Fibroblast of skin of right biceps (primary cell): ENCODE measurements around the gene MTTP.

Experiments
- DNase-seq: peaks from one replicate; pipeline ENCODE4 v3.0.0-alpha.2; 2013

MTTP gene

DNA sequence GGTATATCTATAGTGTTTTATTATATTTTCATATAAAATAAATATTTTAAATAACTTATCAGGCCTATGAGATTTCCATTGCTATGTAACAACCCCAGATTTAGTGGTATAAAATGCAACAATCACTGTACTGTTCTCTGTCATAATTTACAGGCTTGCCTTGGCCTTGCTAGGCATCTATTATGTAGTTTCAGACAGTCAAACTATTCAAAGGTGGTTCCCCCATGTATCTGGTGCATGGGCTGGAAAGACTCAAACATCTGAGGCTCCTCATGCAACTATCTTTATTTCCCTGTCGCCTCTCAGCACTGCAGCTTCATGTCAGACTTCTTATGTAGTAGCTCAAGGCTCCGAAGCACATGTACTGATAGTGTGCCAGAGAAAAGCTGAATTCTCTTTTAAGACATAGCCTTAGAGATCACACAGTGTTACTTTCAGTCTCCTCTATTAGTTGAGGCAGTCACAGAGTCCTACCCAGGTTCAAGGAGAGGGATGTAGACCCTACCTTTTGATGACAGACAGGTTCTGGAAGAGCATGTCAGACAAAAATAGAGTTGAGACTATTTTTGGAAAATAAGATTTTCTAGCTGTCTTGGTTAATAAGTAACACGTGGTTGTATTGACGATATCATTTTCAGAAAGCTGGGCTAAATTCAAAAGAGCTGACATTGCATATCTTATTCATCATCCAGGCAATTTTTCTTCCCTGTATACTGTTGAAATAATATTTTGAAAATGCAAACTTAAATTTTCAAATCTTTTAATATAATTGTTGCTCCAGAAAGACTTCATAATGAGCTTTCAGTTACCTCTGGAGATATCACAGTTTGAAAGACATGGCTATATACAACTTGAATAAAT is 19.4 kb downstream of the MTTP start:
- no peak for DNase-seq

DNA sequence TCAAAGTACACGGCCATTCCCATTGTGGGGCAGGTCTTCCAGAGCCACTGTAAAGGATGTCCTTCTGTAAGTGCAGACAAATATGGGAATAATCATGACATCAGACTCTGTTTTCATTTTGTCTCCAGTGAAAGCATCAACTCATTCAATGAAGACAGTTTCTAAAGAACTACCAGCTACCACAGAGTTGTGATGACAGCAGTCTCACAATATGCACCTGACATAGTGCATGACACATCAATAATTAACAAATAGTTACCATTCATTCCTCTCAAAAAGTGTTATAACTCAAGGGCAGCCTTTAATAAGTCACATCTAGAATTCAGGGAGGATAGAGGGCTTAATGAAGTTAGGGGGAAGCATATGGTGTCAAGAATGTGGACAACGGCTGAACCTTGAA is 20.2 kb downstream of the MTTP start:
- DNase-seq = no peak

DNA sequence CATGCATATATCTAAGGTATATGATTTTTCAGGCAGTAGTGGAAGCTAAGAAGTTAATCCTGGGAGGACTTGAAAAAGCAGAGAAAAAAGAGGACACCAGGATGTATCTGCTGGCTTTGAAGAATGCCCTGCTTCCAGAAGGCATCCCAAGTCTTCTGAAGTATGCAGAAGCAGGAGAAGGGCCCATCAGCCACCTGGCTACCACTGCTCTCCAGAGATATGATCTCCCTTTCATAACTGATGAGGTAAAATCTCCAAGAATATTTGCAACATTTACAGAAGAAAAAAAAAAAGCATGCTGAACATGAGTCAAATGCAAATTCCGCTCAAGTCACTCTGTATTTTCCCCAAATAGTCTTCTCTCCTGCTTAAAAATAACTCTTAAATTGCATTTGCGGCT is 32.1 kb downstream of the MTTP start:
- no peak for DNase-seq

DNA sequence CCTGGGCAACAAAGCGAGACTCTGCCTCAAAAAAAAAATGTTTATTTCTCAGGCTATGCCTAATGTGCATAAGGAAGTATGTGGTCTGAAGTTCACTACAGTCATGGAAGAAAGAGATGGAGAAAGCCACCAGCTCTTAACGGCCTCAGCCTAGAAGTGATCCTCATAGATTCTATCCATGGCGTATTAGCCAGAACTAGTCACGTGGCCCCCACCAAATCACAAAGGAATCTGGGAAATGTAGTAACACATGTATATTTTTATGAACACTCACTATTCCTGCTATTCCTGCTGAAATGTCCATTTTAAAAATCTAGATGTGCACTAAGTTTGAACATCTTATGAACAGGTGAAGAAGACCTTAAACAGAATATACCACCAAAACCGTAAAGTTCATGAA is 33.8 kb downstream of the MTTP start:
- DNase-seq = no peak

DNA sequence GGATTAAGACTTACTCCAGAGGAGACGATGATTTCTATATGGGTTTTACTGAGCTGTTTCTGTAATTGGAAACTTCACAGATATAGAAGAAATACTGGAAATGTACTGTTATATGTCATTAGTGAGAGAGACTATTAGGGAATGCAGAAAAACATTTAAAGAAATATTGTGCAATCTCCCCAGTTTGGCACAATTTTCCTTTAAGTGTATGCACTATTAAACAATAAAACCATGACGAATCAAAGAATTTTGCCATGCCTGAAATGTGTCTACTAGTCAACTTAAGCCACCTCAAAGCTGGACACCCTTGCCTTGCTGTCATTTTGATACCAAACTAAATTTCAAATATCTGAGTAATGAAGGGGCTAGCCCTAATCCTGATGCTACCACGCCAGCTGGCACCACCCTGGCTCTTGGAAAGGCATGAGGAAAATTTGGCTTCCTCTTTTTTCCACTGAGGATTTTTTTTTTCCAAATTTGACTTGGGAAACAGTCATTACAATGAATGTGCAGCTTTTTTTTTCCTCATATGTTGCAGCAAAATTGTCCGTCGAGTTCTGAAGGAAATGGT is 36.1 kb downstream of the MTTP start:
- no peak for DNase-seq

DNA sequence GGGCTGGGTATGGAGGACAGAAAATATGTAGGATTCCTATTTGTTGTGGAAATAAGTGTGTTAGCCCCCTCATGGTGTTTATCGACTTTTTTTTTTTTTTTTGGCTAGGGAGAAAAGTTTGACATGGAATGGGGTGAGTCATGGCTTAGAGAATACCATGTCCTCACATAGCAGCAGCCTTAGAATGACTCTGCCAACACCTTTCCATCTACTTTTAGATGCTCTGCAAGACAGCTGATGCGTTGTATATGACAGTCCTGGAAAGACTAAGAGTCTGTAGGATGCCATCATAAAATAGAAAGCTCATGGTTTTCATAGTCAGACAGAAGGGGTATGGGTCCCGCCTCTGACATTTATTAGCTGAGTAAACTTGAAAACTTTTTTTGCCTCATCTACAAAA is 37.7 kb downstream of the MTTP start:
- no peak for DNase-seq

DNA sequence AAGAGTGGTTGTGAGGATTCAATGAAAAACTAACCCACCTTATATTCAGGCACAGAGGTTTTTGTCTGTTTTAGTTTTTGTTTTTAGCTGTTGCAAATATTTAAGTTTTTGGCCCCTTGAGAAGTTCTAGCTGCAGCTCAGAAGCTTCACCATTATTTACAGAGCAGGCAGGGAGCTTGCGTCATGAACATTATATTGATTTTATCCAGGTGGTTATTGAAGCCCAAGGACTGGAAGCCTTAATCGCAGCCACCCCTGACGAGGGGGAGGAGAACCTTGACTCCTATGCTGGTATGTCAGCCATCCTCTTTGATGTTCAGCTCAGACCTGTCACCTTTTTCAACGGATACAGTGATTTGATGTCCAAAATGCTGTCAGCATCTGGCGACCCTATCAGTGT is 38.1 kb downstream of the MTTP start:
- no peak for DNase-seq

DNA sequence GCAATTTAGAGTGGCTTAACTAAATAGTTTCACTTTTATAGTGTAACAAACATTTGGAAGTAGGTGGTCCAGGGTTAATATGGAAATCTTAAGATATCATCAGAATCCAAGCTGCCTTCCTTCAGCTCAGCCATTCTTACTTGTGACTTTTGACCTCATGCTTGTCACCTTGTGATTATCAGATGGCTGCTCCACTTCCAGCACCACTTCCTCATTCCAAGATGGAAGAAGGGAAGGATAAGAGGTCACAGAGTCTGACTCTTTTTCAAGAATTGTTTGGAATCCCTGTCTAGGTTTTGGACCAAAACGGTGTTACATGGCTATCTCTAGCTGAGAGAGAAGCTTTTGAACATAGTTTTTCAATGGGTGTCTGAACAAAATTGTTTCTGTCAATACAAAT is 39.9 kb downstream of the MTTP start:
- no peak for DNase-seq

DNA sequence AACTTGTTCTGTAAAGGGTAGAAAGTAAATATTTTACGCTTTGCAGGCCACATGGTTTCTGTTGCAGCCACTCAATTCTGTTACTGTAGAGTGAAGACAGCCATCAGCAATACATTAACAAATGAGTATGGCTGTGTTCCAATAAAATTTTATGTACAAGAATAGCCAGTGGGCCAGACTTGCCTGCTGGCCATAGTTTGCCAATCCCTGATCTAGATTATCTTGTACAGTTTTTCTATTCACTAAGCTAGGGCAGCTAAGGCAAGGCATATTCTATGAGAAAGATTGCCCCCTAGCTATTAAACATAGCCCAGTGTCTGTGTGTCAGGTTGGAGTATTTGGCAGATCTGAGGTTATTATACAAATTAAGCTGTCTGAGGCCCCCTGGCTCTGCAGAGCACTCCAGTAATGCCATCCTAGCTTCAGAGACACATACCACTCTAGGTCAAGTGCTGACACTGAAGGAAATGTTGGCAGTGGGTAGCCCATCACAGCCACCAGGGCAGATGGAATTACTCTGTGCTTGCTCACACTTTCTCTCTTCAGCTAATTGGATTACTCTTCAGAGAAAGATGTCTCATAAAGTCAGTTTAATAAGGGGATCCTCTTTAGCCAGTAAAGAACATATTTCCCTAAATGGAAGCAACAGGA is 40.7 kb downstream of the MTTP start:
- DNase-seq = no peak

DNA sequence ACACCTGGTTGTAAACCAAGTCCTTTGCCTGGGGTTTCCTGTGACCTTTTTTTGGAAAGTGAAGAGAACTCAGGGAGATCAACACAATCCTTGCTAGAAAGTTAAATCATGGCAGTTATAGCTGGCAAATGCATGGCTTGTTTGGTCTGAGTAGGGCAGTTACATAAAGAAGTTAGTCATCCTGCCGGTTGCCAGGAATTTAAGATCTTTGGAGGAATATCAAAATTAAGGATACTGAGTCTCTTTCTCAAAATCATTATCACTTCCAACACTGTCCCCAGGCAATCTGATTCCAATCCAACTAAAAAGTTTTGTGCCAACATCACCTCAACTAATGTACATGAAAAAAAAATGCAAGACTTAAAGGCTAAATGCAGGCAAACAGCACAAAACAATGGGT is 42.8 kb downstream of the MTTP start:
- no peak for DNase-seq

DNA sequence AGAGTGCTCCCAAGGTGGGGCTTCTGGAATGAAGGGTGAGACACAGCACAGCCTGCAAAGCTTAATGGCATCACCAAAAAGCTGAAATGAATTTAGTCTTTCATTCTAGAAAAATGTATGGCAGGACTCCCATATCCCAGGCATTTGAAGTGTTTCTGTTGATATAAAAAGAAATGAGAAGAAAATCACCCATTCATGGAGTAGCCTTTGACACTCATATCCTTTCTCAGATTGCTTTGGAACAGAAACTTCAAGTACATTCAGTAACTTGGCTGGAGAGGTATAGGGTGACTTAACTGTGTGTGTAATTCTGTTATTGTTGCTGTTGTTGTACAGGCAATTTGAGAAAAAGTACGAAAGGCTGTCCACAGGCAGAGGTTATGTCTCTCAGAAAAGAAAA is 47.7 kb downstream of the MTTP start:
- no peak for DNase-seq

DNA sequence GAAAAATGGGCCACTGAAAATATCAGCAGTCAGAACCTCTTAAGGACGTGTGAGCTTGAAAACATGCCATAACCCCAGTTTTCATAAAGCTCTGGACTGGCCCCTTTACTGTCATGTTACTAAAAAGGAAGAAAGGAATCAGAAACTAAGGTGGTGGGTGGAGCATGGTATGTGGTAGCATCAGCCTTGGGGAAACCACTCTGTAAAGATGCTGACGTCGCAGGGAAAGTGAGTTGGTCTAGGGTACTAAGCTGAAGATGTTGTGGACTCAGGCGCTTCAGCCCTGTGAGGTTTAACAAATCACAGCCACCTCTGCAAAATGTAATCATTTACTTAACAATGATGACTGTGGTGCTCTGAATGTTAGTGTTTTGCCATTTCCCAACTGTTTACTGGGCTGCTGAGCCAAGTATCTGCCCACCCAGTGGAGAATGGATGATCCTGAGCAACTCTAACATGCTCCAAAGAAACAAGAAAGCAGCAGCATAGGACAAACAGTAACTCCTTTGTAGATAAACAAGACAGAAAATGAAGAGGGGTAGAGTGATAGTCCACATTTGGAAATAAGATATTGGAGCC is 49.6 kb downstream of the MTTP start:
- no peak for DNase-seq

DNA sequence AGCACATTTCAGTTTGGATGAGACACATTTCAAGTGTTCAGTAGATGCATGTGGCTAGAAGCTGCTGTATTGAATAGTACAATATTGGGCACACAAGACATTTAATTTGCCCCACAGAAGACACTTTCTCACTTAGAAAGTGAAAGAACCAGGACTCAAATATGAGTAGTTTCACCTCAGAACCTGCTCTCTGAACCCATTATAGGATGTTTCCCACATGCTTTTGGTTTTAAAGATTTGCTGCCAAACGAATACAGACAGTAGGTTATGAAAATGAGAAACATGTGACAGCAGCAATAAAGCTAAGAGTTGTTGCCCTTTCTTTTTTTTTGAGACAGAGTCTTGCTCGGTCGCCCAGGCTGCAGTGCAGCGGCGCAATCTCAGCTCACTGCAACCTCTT is 50.7 kb downstream of the MTTP start:
- no peak for DNase-seq

DNA sequence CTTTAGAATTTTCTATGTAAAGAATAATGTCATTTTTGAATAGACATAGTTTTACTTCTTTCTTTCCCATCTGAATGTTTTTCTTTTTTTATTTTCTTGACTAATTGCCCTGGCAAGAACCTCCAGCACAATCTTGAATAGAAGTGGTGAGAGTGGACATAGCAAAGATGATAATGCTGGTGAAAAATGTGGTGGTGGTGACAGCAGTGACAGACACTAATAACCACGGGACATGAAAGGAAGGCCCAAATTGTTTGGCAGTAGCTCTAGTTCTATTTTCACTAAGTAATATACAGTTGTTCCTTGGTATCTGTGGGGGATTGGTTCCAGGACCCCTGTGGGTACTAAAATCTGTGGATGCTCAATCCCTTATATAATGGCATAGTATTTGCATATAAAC is 53.4 kb downstream of the MTTP start:
- DNase-seq = no peak

DNA sequence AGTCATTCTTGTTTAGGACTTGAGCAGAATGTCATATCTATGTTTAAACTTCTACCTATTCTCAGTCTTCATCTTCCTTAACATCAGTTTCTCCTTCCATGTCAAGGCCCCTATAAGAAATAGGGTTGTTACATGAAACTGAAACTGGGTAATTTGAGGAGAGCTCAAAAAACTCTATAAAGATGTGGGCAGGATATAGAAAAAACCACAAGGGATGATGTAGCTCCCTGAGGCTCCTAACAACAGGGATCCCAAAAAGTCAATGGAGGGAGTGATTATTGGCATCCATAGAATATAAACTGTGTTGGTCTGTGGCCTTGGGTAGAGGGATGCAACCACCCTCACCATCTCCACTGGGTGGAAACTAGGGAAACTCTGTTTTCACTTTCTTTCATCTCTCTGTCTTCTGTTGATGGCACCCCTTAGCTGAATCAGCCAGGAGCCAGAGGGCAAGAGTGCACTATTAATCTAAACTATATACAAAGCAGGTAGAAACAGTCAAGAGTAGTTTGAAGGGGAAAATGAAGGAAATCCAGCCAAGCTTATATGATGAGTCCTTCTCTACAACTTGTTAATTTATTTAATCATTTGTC is 55.4 kb downstream of the MTTP start:
- no peak for DNase-seq

DNA sequence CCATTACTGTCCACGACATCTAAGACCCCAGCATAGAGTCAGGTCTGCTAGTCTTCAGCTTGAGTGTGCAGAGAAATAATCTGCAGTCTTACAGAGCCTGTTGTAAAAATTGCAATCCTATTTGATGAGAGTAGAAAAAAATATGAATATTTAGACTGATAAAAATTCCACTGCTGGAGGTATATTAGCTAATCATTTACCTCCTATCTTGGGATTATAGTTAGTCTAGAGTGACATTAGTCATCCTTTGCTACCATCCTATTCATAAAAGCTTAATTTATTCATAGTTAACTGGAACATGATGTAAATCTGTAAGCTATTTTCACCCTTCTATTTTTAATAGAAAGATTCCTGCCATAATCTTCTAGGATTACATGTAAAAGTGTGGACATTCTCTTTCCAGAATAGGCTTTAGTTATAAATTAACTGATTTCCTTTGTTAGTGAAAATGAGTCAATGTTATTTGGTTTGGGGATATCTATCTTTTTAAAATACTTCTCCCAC is 56.3 kb downstream of the MTTP start:
- DNase-seq = no peak

DNA sequence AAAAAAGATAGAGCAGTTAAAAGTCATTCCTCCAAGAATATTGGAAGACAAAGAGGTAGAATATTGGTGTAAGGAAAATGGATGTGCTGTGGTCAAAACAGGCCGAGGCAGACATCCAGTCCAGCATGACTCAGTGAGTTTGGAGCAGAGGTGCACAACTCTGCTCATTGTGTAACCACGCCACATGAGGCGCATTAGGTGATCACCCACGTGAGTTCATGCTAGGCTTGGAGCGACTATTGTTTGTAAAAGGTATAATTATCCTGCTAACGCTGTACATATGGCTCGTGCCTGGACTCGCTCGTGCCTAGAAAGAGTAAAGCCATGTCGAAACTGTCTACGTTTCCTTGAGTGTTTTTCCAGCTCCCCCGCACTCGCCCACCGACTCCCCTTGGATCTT is 59.1 kb downstream of the MTTP start:
- DNase-seq = no peak

DNA sequence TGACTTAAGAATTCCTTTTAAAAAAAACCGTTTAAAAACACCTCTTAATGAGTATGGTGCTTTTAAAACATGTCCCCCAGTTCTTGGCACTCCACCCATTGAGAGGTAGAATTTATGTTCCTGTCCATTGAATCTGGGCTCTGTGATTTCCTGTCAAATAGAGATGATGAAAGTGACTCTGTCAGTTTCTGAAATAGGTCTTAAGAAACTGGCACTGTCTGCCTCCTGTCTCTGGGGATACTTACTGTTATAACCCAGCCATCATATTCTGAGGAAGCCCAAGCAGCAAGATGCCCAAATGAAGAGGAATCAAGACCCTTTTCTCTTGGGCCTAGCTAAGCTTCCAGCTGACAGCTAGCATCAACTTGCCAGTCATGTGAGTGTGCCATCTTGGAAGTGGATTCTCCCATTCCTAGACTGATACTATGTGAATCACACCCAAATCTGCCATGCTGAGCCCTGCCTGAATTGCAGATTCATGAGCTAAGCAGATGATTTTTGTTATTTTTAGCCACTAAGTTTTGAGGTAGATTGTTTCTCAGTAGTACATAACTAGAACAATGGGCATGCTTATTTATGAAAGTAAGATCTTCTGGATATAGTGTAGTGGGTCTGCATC is 60.2 kb downstream of the MTTP start:
- DNase-seq = no peak

DNA sequence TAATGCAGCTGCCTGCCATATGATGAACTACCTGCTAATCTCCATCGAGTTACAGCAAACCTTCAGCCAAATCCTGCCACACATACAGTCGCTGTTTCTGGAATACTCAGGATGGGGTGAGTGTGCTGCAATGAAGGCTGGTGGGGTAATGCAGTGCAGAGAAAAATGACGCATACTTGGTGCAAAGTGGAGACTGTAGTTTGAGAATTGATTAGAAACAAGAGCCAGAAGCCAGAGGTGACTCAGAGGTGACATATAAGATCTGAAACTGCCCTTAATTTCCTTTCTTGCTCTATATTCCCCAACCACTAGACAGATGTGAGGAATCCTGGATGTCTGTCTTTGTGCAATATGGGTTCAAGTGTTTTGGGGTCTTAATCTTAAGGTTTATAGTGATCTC is 61.0 kb downstream of the MTTP start:
- DNase-seq = peak; percentile 3

DNA sequence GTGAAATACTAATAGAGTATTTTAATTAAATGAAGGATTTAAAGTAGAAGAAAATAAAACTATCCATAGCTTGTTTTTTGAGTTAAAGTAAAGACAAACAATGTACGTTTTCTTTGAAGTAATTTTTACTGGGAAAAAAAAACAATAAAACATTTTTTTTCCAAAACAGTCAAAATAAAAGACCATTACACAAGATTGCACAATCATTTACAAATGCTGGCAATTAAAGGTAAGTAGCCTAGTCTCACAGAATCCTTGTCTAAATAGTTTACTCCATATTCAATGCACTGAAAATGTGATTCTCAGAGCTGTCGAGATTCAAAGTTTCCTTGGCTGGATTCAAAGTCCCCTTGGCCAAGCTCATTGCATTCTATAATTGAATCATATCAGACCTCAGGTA is 61.8 kb downstream of the MTTP start:
- DNase-seq = no peak

DNA sequence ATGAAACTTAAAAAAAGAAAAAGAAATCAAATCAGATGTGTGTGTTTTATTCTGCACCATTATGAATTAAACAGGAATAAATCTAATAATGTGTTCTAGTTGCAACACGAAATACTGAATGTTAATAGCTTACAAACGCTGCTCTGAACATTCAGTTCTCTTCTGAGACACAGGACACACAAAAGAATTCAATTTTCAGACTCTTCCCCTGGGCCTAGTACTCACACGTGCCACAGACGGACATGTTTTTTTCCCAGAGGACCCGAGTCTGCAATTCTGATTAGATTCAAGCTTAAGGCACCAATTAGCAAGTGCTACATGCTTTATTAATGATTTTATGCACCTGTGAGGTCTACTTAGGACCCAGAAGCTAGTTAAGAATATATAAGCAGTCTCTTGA is 62.5 kb downstream of the MTTP start:
- DNase-seq = no peak

DNA sequence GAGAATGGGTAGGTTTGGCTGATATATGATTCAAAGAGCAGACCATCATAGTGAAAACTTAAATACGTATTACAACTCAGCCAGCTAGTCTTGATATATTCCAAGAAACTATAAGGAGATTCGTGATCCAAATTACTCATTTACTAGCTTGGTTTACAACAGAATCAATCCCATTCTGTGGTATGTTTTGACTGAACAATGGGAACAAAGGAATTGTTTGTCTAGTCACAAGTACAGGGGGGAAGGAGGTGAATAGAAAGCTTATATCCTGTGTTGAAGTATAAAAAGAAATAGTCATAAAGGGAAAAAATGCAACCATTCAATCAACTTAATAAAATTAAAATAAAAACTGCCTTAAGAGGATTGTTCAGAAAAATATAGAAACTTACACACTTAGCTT is 66.1 kb downstream of the MTTP start:
- no peak for DNase-seq
